Liver (tissue), 9 donors: Measurements from ENCODE around the gene SEMA3E. TPM values are rescaled to one million over a fixed set of nuclear protein-coding genes. Genes with fewer than 3 reads are reported as not detected.

Experiments
- DNase-seq: peaks from one replicate; pipeline ENCODE4 v3.0.0-alpha.2; 2017; ENCODE audit warnings: low spot score
- H3K27ac ChIP-seq, 2 donors: one replicate each; pipeline ENCODE4 v1.7.0; 2013; ENCODE audit warnings: inconsistent platforms in 2 of 2, low read length in 2 of 2, control low read depth in 1 of 2, low read depth in 1 of 2, mild to moderate bottlenecking in 1 of 2
- H3K27me3 ChIP-seq, 4 donors: one replicate each; pipeline versions ENCODE4 v1.6.1 to v1.7.0; 2013; ENCODE audit warnings: low read length in 3 of 4, inconsistent platforms in 1 of 4, mild to moderate bottlenecking in 1 of 4, moderate library complexity in 1 of 4; ENCODE audit not compliant: control insufficient read depth in 4 of 4, insufficient read depth in 4 of 4
- H3K36me3 ChIP-seq, 4 donors: one replicate each; pipeline versions ENCODE4 v1.6.1 to v1.7.0; 2013; ENCODE audit warnings: low read length in 3 of 4, mild to moderate bottlenecking in 3 of 4, low read depth in 1 of 4, moderate library complexity in 1 of 4; ENCODE audit not compliant: control insufficient read depth in 4 of 4, insufficient read depth in 3 of 4
- H3K4me1 ChIP-seq, 4 donors: one replicate each; pipeline versions ENCODE4 v1.6.1 to v1.7.0; 2013; ENCODE audit warnings: low read length in 3 of 4, mild to moderate bottlenecking in 3 of 4, moderate library complexity in 1 of 4; ENCODE audit not compliant: control insufficient read depth in 4 of 4, insufficient read depth in 4 of 4
- H3K4me3 ChIP-seq, 3 donors: one replicate each; pipeline versions ENCODE4 v1.6.1 to v1.7.0; 2013; ENCODE audit warnings: low read length in 3 of 3, control low read depth in 1 of 3, low read depth in 1 of 3, mild to moderate bottlenecking in 1 of 3
- H3K9ac ChIP-seq, 2 donors: one replicate each; pipeline ENCODE4 v1.7.0; 2013; ENCODE audit warnings: low read length in 2 of 2, mild to moderate bottlenecking in 2 of 2, moderate library complexity in 2 of 2, control low read depth in 1 of 2, low read depth in 1 of 2
- H3K9me3 ChIP-seq, 4 donors: one replicate each; pipeline versions ENCODE4 v1.6.1 to v1.7.0; 2013; ENCODE audit warnings: low read length in 3 of 4; ENCODE audit not compliant: control insufficient read depth in 4 of 4
- ATF3 ChIP-seq: IDR thresholded peaks from 2 replicates; pipeline ENCODE4 v1.6.1; 2016; ENCODE audit warnings: antibody characterized with exemption
- CTCF ChIP-seq: fragments of 150-350 bp; IDR thresholded peaks from 2 replicates; pipeline ENCODE4 v1.5.1; 2017; ENCODE audit warnings: improper control_type of control experiment, low read depth, low read length; ENCODE audit not compliant: missing input control
- EGR1 ChIP-seq, 2 donors: IDR thresholded peaks; 2 replicates each; pipeline ENCODE4 v1.6.1; 2016 to 2018; ENCODE audit warnings: antibody characterized with exemption in 2 of 2, low read depth in 2 of 2
- FOXA1 ChIP-seq: IDR thresholded peaks from 2 replicates; pipeline ENCODE4 v1.6.1; 2016; ENCODE audit warnings: antibody characterized with exemption
- FOXA2 ChIP-seq: IDR thresholded peaks from 2 replicates; pipeline ENCODE4 v1.6.1; 2016; ENCODE audit warnings: antibody characterized with exemption
- GABPA ChIP-seq, 2 donors: IDR thresholded peaks in 1 of 2; conservative IDR thresholded peaks in 1 of 2; 2 replicates each; pipeline ENCODE4 v1.6.1; 2016; ENCODE audit warnings: antibody characterized with exemption in 2 of 2, mild to moderate bottlenecking in 1 of 2, moderate library complexity in 1 of 2
- HNF4A ChIP-seq, 2 donors: conservative IDR thresholded peaks; 2 replicates each; pipeline ENCODE4 v1.6.1; 2016; ENCODE audit warnings: antibody characterized with exemption in 2 of 2, mild to moderate bottlenecking in 2 of 2
- HNF4G ChIP-seq: IDR thresholded peaks from 2 replicates; pipeline ENCODE4 v1.6.1; 2016; ENCODE audit warnings: antibody characterized with exemption
- JUND ChIP-seq, 2 donors: IDR thresholded peaks; 2 replicates each; pipeline ENCODE4 v1.6.1; 2016; ENCODE audit warnings: antibody characterized with exemption in 2 of 2
- MAX ChIP-seq: IDR thresholded peaks from 2 replicates; pipeline ENCODE4 v1.6.1; 2016; ENCODE audit warnings: antibody characterized with exemption
- NR2F2 ChIP-seq: IDR thresholded peaks from 2 replicates; pipeline ENCODE4 v1.6.1; 2016; ENCODE audit warnings: antibody characterized with exemption
- RAD21 ChIP-seq, 2 donors: IDR thresholded peaks; 2 replicates each; pipeline ENCODE4 v1.6.1; 2016; ENCODE audit warnings: antibody characterized with exemption in 2 of 2, mild to moderate bottlenecking in 2 of 2
- REST ChIP-seq: IDR thresholded peaks from 2 replicates; pipeline ENCODE4 v1.6.1; 2016; ENCODE audit warnings: antibody characterized with exemption, mild to moderate bottlenecking
- RXRA ChIP-seq, 2 donors: IDR thresholded peaks; 2 replicates each; pipeline ENCODE4 v1.6.1; 2017 to 2018; ENCODE audit warnings: antibody characterized with exemption in 2 of 2, mild to moderate bottlenecking in 1 of 2
- SP1 ChIP-seq: IDR thresholded peaks from 2 replicates; pipeline ENCODE4 v1.6.1; 2018; ENCODE audit warnings: antibody characterized with exemption, mild to moderate bottlenecking
- TAF1 ChIP-seq: conservative IDR thresholded peaks from 2 replicates; pipeline ENCODE4 v1.6.1; 2016; ENCODE audit warnings: antibody characterized with exemption, mild to moderate bottlenecking
- YY1 ChIP-seq: IDR thresholded peaks from 2 replicates; pipeline ENCODE4 v1.6.1; 2016; ENCODE audit warnings: antibody characterized with exemption, mild to moderate bottlenecking
- ZBTB33 ChIP-seq: IDR thresholded peaks from 2 replicates; pipeline ENCODE4 v1.6.1; 2016; ENCODE audit warnings: antibody characterized with exemption
- WGBS: extraction: QIAGEN DNeasy Blood & Tissue Kit; methylation state at CpG from one replicate; pipeline ENCODE4 v1.1.7; 2013; 5-methylcytosine and 5-hydroxymethylcytosine counted together
- polyA plus RNA-seq, 2 donors: library from polyadenylated mRNA; stranded (reverse) in 1 of 2; unstranded in 1 of 2; fragments of 200-250 nt in 1 of 2; fragments of >200 nt in 1 of 2; fragmentation: Nextera tagmentation in 1 of 2; extraction: Ambion mirVana in 1 of 2; gene quantifications; one replicate each; pipeline versions ENCODE4 v1.2.1 to v1.2.3, GENCODE V29; 2013 to 2015
- total RNA-seq, 2 donors: library from RNA; depleted of rRNA; stranded (reverse); fragments of >200 nt; gene quantifications; one replicate each; pipeline ENCODE4 v1.2.3, GENCODE V29; 2014
- donor health status: healthy.
- donor health status: healthy.
- donor health status: healthy.
- donor health status: healthy.
- donor health status: healthy.

Gene SEMA3E
- total and polyA plus RNA-seq, 4 donors: 0.20 to 1.2 (median 0.59) TPM; not detected in 1

GRCh38 chr7:83451501-83452045 lies 197.4 kb downstream of the SEMA3E start:
- H3K27ac ChIP-seq: no peak overlapping the region
- H3K9me3 ChIP-seq: no peaks in the 10 kb centered on the region
- no peaks in the 10 kb centered on the region for H3K36me3 ChIP-seq
- H3K27me3 ChIP-seq: peaks cover 0 to 3% (median 0%) of the 10 kb centered on the region in 4 donors
- 65% methylated on average over 4 of the region's 4 CpGs for WGBS
- no peak for DNase-seq
- no peak overlapping the region for H3K9ac ChIP-seq
- H3K4me1 ChIP-seq: no peaks in the 10 kb centered on the region
- TF ChIP-seq ZBTB33 (no peak), MAX (no peak), NR2F2 (no peak), HNF4A (conservative IDR thresholded peaks at IDR 0.05) (no peak), SP1 (no peak), RAD21 (IDR thresholded peaks at IDR 0.05) (no peak), REST (no peak), TAF1 (no peak), GABPA (IDR thresholded peaks at IDR 0.05 in 1 of 2, conservative IDR thresholded peaks at IDR 0.05 in 1 of 2) (no peak), HNF4G (no peak), JUND (IDR thresholded peaks at IDR 0.05) (no peak), YY1 (no peak), CTCF (no peak), FOXA2 (no peak), FOXA1 (no peak), RXRA (IDR thresholded peaks at IDR 0.05) (no peak), EGR1 (IDR thresholded peaks at IDR 0.05; ENCODE audit: low read depth in 2 of 2) (no peak), ATF3 (no peak)
- no peak overlapping the region for H3K4me3 ChIP-seq
